HTR-8/SVneo (cell line): ENCODE data around the gene CNTD1.

Experiments used
- DNase-seq: peaks from one replicate; pipeline ENCODE4 v3.0.0; 2011; ENCODE audit warnings: low spot score, mixed read lengths; ENCODE audit not compliant: insufficient read length
- FAIRE-seq: peaks from 2 replicates; lab custom pipeline; 2011; peaks lifted over from hg19 to GRCh38; lab: Jason Lieb, UNC

CNTD1 gene

GRCh38 chr17:42778570-42778969 lies 20.1 kb upstream of the CNTD1 start:
- no peak for FAIRE-seq
- DNase-seq: no peak

GRCh38 chr17:42779304-42779935 lies 19.2 kb upstream of the CNTD1 start:
- peak; percentile 70 for FAIRE-seq
- peak; percentile 45 for DNase-seq

- FAIRE-seq (peak; percentile 93), DNase-seq (peak; percentile 83)
These were observed 18.5 kb upstream of the CNTD1 start, which contains the start of gene WNK4 for GRCh38 chr17:42779936-42780850. TSS of gene WNK4 (plus strand) at chr17:42780610. CDS start at chr17:42780699, 89 bp downstream.

DNA sequence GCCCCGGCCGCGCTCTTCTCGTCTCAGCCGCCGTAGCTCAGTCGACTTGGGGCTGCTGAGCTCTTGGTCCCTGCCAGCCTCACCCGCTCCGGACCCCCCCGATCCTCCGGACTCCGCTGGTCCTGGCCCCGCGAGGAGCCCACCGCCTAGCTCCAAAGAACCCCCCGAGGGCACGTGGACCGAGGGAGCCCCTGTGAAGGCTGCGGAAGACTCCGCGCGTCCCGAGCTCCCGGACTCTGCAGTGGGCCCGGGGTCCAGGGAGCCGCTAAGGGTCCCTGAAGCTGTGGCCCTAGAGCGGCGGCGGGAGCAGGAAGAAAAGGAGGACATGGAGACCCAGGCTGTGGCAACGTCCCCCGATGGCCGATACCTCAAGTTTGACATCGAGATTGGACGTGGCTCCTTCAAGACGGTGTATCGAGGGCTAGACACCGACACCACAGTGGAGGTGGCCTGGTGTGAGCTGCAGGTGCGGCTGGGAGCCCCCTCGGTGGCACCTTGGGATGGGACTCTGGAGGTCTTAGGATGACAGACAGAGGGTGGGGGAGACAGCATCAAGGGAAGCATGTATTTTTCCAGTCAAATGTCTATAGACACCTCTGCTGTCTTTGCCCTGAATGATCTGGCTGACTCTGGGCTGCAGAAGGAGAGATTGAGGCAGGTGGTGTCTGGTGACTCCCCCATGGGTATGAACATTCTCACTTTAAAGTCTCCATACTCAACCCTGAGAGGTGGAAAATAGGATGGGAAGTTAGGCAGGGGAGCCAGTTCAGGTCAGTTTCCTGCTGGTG lies 17.6 kb upstream of the CNTD1 start:
- FAIRE-seq: peak; percentile 86
- DNase-seq: peak; percentile 28

DNA sequence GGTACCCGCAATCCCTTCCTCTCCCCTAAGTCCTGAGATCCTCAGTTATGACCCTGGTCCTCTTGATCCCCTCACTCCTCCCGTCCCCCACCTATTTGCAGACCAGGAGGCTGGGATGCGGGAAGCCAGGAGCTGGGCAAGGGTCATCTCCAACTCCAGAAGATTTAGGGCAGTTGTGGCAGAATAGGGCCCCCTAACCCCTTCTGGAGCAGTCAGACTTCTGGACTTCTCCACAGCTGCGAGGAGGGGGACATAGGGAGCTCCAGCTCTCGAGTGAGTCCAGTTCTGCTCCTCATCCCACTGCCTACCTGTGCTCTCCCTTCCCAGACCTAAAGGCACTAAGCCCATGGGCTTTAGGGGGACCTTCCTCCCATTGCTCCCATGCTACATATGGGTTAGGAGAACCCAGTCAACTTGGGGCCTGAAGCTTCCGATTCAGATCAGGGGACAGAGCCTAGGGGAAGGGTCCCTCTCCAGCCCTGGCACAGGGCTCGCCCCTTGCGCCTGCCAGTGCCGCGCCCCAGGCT lies 17.0 kb upstream of the CNTD1 start:
- DNase-seq (no peak), FAIRE-seq (peak; percentile 80)

GRCh38 chr17:42782166-42783061 lies 16.2 kb upstream of the CNTD1 start:
- peak; percentile 77 for FAIRE-seq
- peak; percentile 22 for DNase-seq

GRCh38 chr17:42783062-42783790 lies 15.4 kb upstream of the CNTD1 start:
- DNase-seq: peak; percentile 71
- FAIRE-seq: peak; percentile 92

- DNase-seq (no peak), FAIRE-seq (no peak)
These were observed 14.9 kb upstream of the CNTD1 start for GRCh38 chr17:42783791-42784138.

GRCh38 chr17:42784409-42784808 lies 14.3 kb upstream of the CNTD1 start:
- FAIRE-seq: no peak
- no peak for DNase-seq

- no peak for FAIRE-seq
- DNase-seq: no peak
These were observed 13.7 kb upstream of the CNTD1 start for GRCh38 chr17:42784811-42785592.

- DNase-seq (no peak), FAIRE-seq (no peak)
These were observed 11.4 kb upstream of the CNTD1 start for GRCh38 chr17:42787266-42787665.

DNA sequence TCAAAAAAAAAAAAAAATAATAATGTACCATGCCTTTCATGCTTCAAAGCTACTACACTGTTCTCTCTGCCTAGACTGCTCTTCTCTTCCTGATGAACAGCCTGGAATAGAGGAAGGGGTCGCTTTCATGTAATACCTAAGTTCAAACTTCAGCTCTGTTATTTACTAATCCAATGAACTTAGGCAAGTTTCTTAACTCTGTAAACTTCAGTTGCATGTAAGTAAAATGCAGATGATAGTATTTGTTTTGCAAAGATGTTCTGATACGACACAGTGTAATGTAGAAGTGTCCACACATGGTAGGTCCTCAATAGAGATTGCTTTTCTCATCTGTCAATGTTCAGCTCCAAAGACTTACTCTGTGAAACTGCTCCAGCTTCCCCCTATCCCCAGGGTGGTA lies 6.7 kb upstream of the CNTD1 start:
- no peak for DNase-seq
- FAIRE-seq: no peak

DNA sequence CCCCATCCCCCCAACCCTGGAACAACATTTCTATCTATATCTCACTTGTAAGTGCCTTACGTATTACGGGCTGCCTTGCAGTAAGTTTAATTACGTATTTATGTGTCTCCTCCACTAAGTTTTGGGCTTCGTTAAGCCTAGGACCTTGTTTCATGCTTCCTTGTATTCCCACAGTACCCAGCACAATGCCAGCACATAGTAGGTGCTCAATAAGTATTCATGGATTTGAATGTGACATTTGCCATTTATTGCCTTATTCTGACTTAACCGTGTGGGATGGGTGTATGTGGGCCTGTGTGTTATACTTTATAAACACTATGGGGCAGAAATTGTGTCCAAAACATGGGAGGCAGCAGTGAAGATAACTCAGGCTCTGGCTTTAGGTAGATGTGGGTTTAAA lies 6.1 kb upstream of the CNTD1 start:
- FAIRE-seq: no peak
- no peak for DNase-seq

- DNase-seq (no peak), FAIRE-seq (no peak)
These were observed 3.6 kb upstream of the CNTD1 start for GRCh38 chr17:42795061-42795460.

GRCh38 chr17:42795465-42795864 lies 3.2 kb upstream of the CNTD1 start:
- DNase-seq (no peak), FAIRE-seq (no peak)

- no peak for DNase-seq
- FAIRE-seq: no peak
These were observed 2.4 kb upstream of the CNTD1 start for GRCh38 chr17:42796066-42796758.
